K562 (cell line): ENCODE results near the gene SNX17. TPM values are rescaled to one million over a fixed set of nuclear protein-coding genes. Genes with fewer than 3 reads are reported as not detected.

Experiments
- ATAC-seq: fragments of 200-7000 bp; cut with Tn5 transposase; 3 replicates; pipeline ENCODE4 v1.9.1; 2020; ENCODE audit warnings: moderate library complexity
- BruUV-seq: library from RNA; stranded (reverse); fragments of 400-500 nt; replicated peaks from 2 replicates; lab custom pipeline; 2021; lab: Mats Ljungman, UMichigan
- CTCF ChIA-PET: fragments of 300-600 bp; formaldehyde crosslinking; extraction: SDS; loops from one replicate; lab custom pipeline; 2021; ENCODE audit warnings: low intra/inter-chr PET ratio; lab: Yijun Ruan, JAX
- POLR2A ChIA-PET: fragments of 300-600, 350-650 bp; sonication (Branson Sonifier 250); formaldehyde crosslinking; extraction: SDS; loops from one replicate; lab custom pipeline; 2021; ENCODE audit warnings: antibody characterized with exemption, inconsistent platforms; lab: Yijun Ruan, JAX
- DNase-seq, 4 experiments: peaks; one replicate each; pipeline versions ENCODE4 v3.0.0 to v3.0.0-alpha.2; 2011 to 2018; ENCODE audit warnings: low spot score in 3 of 4, mixed read lengths in 3 of 4; ENCODE audit errors: extremely low read depth in 1 of 4
- FAIRE-seq: peaks from 2 replicates; lab custom pipeline; 2011; peaks lifted over from hg19 to GRCh38; lab: Jason Lieb, UNC
- H2AFZ ChIP-seq: 2 replicates; pipeline ENCODE4 v1.6.0; 2011; ENCODE audit warnings: low read depth, low read length, control low read depth, inconsistent platforms
- H3K27ac ChIP-seq: fragments of 200-600 bp; 3 replicates; pipeline ENCODE4 v1.8.0; 2011; ENCODE audit warnings: low read depth, mild to moderate bottlenecking, control low read depth, inconsistent platforms, low read length, moderate library complexity, mixed read lengths; ENCODE audit errors: extremely low read depth
- H3K27me3 ChIP-seq, 2 experiments: fragments of 300-600 bp in 1 of 2; 2 replicates in 1 of 2; 3 replicates in 1 of 2; pipeline versions ENCODE4 v1.6.0 to v1.8.0; 2011; ENCODE audit warnings: inconsistent platforms in 2 of 2, low read length in 2 of 2, mild to moderate bottlenecking in 1 of 2, mixed read lengths in 1 of 2, moderate library complexity in 1 of 2; ENCODE audit not compliant: control insufficient read depth in 2 of 2, insufficient read depth in 2 of 2
- H3K36me3 ChIP-seq: fragments of 300-600 bp; 3 replicates; pipeline ENCODE4 v1.8.0; 2011; ENCODE audit warnings: mild to moderate bottlenecking, low read length, inconsistent platforms; ENCODE audit not compliant: control insufficient read depth, insufficient read depth
- H3K4me1 ChIP-seq, 2 experiments: fragments of 200-600 bp in 1 of 2; replicated peaks in 1 of 2; 2 replicates in 1 of 2; 3 replicates in 1 of 2; pipeline versions ENCODE4 v1.5.1 to v1.8.0; 2011; ENCODE audit warnings: inconsistent platforms in 2 of 2, low read length in 2 of 2, mild to moderate bottlenecking in 1 of 2, mixed read lengths in 1 of 2, moderate library complexity in 1 of 2; ENCODE audit not compliant: control insufficient read depth in 2 of 2, insufficient read depth in 2 of 2
- H3K4me2 ChIP-seq: 2 replicates; pipeline ENCODE4 v1.6.1; 2011; ENCODE audit warnings: low read length, control low read depth, inconsistent platforms, mixed read lengths; ENCODE audit not compliant: insufficient read depth
- H3K4me3 ChIP-seq: fragments of 200-600 bp; sonication (generic), shearing (Covaris generic); 2 replicates; pipeline ENCODE4 v1.5.1; 2016; ENCODE audit warnings: control low read depth, inconsistent platforms
- H3K79me2 ChIP-seq: fragments of 200-600 bp; 3 replicates; pipeline ENCODE4 v1.8.0; 2011; ENCODE audit warnings: low read length, inconsistent platforms; ENCODE audit not compliant: control insufficient read depth, insufficient read depth
- H3K9ac ChIP-seq, 2 experiments: 2 replicates each; pipeline versions ENCODE4 v1.6.0 to v1.6.1; 2011; ENCODE audit warnings: low read depth in 2 of 2, low read length in 2 of 2, control low read depth in 1 of 2, inconsistent platforms in 1 of 2, mild to moderate bottlenecking in 1 of 2, mixed read lengths in 1 of 2; ENCODE audit not compliant: insufficient read depth in 1 of 2
- H3K9me1 ChIP-seq: one replicate; pipeline ENCODE4 v1.6.0; 2011; ENCODE audit warnings: inconsistent platforms, mild to moderate bottlenecking, low read length, moderate library complexity; ENCODE audit not compliant: control insufficient read depth, insufficient read depth
- H3K9me3 ChIP-seq: replicated peaks from 2 replicates; pipeline ENCODE4 v1.5.1; 2011; ENCODE audit warnings: low read depth, low read length, inconsistent platforms; ENCODE audit not compliant: control insufficient read depth, insufficient read depth
- H4K20me1 ChIP-seq: replicated peaks from 2 replicates; pipeline ENCODE4 v1.6.1; 2011; ENCODE audit warnings: low read length, inconsistent platforms, mixed read lengths; ENCODE audit not compliant: control insufficient read depth, insufficient read depth
- C11orf30 ChIP-seq: fragments of 450-650 bp; IDR thresholded peaks from 2 replicates; pipeline ENCODE4 v1.6.1; 2016; ENCODE audit warnings: low read depth, mild to moderate bottlenecking
- CREB5 ChIP-seq: fragments of 250-450 bp; sonication (Bioruptor Pico); IDR thresholded peaks from 2 replicates; pipeline ENCODE4 v1.5.0; 2020; ENCODE audit warnings: mild to moderate bottlenecking
- EP400 ChIP-seq: fragments of 450-650 bp; IDR thresholded peaks from 2 replicates; pipeline ENCODE4 v1.6.1; 2017; ENCODE audit warnings: antibody characterized with exemption, mild to moderate bottlenecking, moderate library complexity
- FIP1L1 ChIP-seq: fragments of 200-400 bp; formaldehyde crosslinking; IDR thresholded peaks from 2 replicates; pipeline ENCODE4 v1.6.1; 2018; ENCODE audit warnings: mild to moderate bottlenecking, low read depth, low read length; ENCODE audit not compliant: poor library complexity, severe bottlenecking
- HBP1 ChIP-seq: fragments of 450-650 bp; formaldehyde crosslinking; IDR thresholded peaks from 2 replicates; pipeline ENCODE4 v1.4.0; 2022; ENCODE audit warnings: missing genetic modification characterization
- HNRNPL ChIP-seq: fragments of 200-400 bp; formaldehyde crosslinking; IDR thresholded peaks from 2 replicates; pipeline ENCODE4 v1.6.1; 2017; ENCODE audit warnings: low read depth, mild to moderate bottlenecking, low read length
- LARP7 ChIP-seq: fragments of 450-650 bp; IDR thresholded peaks from 2 replicates; pipeline ENCODE4 v1.6.1; 2016
- MYNN ChIP-seq, 2 experiments: sonication (generic); formaldehyde crosslinking in 1 of 2; IDR thresholded peaks; 2 replicates each; pipeline versions ENCODE4 v1.5.0 to v1.6.1; 2016 to 2020; ENCODE audit warnings: antibody characterized with exemption in 1 of 2, missing genetic modification reagents in 1 of 2
- POLR2A ChIP-seq: fragments of 450-650 bp; conservative IDR thresholded peaks from 2 replicates; pipeline ENCODE4 v1.6.1; 2016
- POLR2B ChIP-seq: fragments of 450-650 bp; IDR thresholded peaks from 2 replicates; pipeline ENCODE4 v1.6.1; 2018; ENCODE audit warnings: low read depth; ENCODE audit not compliant: partially characterized antibody
- RBFOX2 ChIP-seq: fragments of 200-400 bp; formaldehyde crosslinking; IDR thresholded peaks from 2 replicates; pipeline ENCODE4 v1.6.1; 2017; ENCODE audit warnings: low read depth, mild to moderate bottlenecking, low read length, moderate library complexity
- RBM22 ChIP-seq: fragments of 200-400 bp; formaldehyde crosslinking; IDR thresholded peaks from 2 replicates; pipeline ENCODE4 v1.6.1; 2018; ENCODE audit warnings: low read length, low read depth; ENCODE audit not compliant: poor library complexity, severe bottlenecking
- SUPT5H ChIP-seq: fragments of 450-650 bp; IDR thresholded peaks from 2 replicates; pipeline ENCODE4 v1.6.1; 2016
- THAP12 ChIP-seq: fragments of 250-450 bp; sonication (Bioruptor Pico); IDR thresholded peaks from 2 replicates; pipeline ENCODE4 v1.9.0; 2021; ENCODE audit warnings: mild to moderate bottlenecking, inconsistent platforms
- ZBTB33 ChIP-seq: sonication (generic); formaldehyde crosslinking; IDR thresholded peaks from 2 replicates; pipeline ENCODE4 v1.8.1; 2023; ENCODE audit warnings: mild to moderate bottlenecking, missing genetic modification reagents
- WGBS: fragments of 100-300 bp; shearing (Covaris generic); methylation state at CpG from one replicate; pipeline ENCODE4 v1.1.6; 2016; ENCODE audit warnings: low coverage, mixed read lengths; ENCODE audit not compliant: insufficient coverage; ENCODE audit errors: missing lambda C conversion rate; 5-methylcytosine and 5-hydroxymethylcytosine counted together
- in situ Hi-C: fragments of 300-500 bp; cut with MboI; formaldehyde crosslinking; loops from 4 replicates; pipeline ENCODE4 v1.15.0; 2018; ENCODE audit warnings: inconsistent platforms, mixed read lengths
- intact Hi-C: fragments of 100-400 bp; cut with micrococcal nuclease; formaldehyde crosslinking; loops from 2 replicates; pipeline ENCODE4 v1.14.2; 2022
- polyA plus RNA-seq, 8 experiments: library from polyadenylated mRNA; depleted of rRNA in 4 of 8; stranded (reverse) in 5 of 8; unstranded in 3 of 8; fragments of >200 nt; fragmentation: Nextera tagmentation in 2 of 8; fragmentation: Illumina TruSeq in 1 of 8; extraction: Ambion mirVana in 2 of 8; extraction: Trizol in 1 of 8; gene quantifications; 2 replicates each; pipeline versions ENCODE4 v1.2.1 to v1.2.3, GENCODE V29; 2011 to 2014; ENCODE audit warnings: inconsistent platforms in 1 of 8, missing spikeins in 1 of 8
- total RNA-seq, 7 experiments: library from RNA; depleted of rRNA in 6 of 7; stranded (reverse); fragments of >200 nt in 6 of 7; fragmentation: Illumina TruSeq in 2 of 7; extraction: Trizol in 2 of 7; gene quantifications; 2 replicates each; pipeline versions ENCODE4 v1.2.1 to v1.2.3, GENCODE V29; 2011 to 2021; ENCODE audit warnings: low replicate concordance in 1 of 7

Gene SNX17
- total and polyA plus RNA-seq, 9 of the 15 experiments (the other 6 are each of a cell fraction or from before 2014, with no cell fraction given), result 3.0 to 75.7 (median 54.6) TPM

GRCh38 chr2:27378096-27378808, 7.8 kb downstream of the SNX17 start:
- H3K27ac ChIP-seq, result no peak overlapping the region
- peaks cover 7 to 42% of the 10 kb centered on the region in 2 experiments for H3K4me1 ChIP-seq
- H3K9me3 ChIP-seq, result no peaks in the 10 kb centered on the region
- no TSS peak for BruUV-seq
- 90% methylated on average over 13 of the region's 29 CpGs for WGBS
- H3K9ac ChIP-seq, result peak overlapping the region in 1 of 2 experiments; percentile 67; a peak in 2 of 4 replicates
- no peaks in the 10 kb centered on the region for H3K9me1 ChIP-seq
- no peaks in the 10 kb centered on the region for H3K27me3 ChIP-seq
- no peak for FAIRE-seq
- no peak overlapping the region for H3K4me2 ChIP-seq
- peaks cover 19% of the 10 kb centered on the region; the same call in 2 of the 3 replicates for H3K79me2 ChIP-seq
- no peaks in the 10 kb centered on the region for H4K20me1 ChIP-seq
- no peak overlapping the region for H3K4me3 ChIP-seq
- no peak for DNase-seq
- ChIA-PET CTCF (interaction anchor here (0.6 kb wide), 1 partner anchor 22 kb away, joined by 4 read pairs; no protein-coding TSS in a partner anchor), POLR2A (interaction anchor here (0.6 to 4.3 kb wide), 4 partner anchors 8 to 22 kb away, joined by 3 to 41 read pairs (median 4); partner anchors contain the start of genes EIF2B4, GTF3C2 and SNX17)
- intact Hi-C loops (no loop called here), in situ Hi-C loops (no loop called here)
- ATAC-seq, result no peak
- H3K36me3 ChIP-seq, result peaks cover 80% of the 10 kb centered on the region
- no peak overlapping the region for H2AFZ ChIP-seq
- TF ChIP-seq EP400, result no peak
- TF ChIP-seq SUPT5H, result peak; percentile 57
- peak; percentile 89 for TF ChIP-seq RBM22
- TF ChIP-seq POLR2A, result peak; percentile 47; the same call in 1 of the 2 replicates
- peak; percentile 83 for TF ChIP-seq ZBTB33 (CRISPR knock-in tag)
- peak; percentile 19; the same call in 1 of the 2 replicates for TF ChIP-seq MYNN (IDR thresholded peaks at IDR 0.05)
- no peak for TF ChIP-seq MYNN (CRISPR knock-in tag; IDR thresholded peaks at IDR 0.05)
- no peak for TF ChIP-seq HBP1 (CRISPR knock-in tag)
- peak; percentile 85 for TF ChIP-seq FIP1L1
- peak; percentile 55; the same call in 1 of the 2 replicates for TF ChIP-seq HNRNPL
- no peak for TF ChIP-seq C11orf30
- TF ChIP-seq RBFOX2, result peak; percentile 78
- TF ChIP-seq LARP7, result no peak
- TF ChIP-seq POLR2B, result peak; percentile 11
- TF ChIP-seq THAP12 (CRISPR knock-in tag), result 0 out of 2 replicates have a peak, but pooled peaks have one; percentile 17
- no peak for TF ChIP-seq CREB5
